HEK293T (cell line): ENCODE measurements around the gene P2RY12.

Experiments used
- CTCF ChIA-PET: fragments of 350-600 bp; formaldehyde crosslinking; extraction: SDS; loops from one replicate; lab custom pipeline; 2021; ENCODE audit warnings: antibody characterized with exemption, inconsistent platforms; lab: Yijun Ruan, JAX
- POLR2A ChIA-PET: fragments of 350-600 bp; formaldehyde crosslinking; extraction: SDS; loops from one replicate; lab custom pipeline; 2020; ENCODE audit warnings: antibody characterized with exemption, inconsistent platforms; lab: Yijun Ruan, JAX
- DNase-seq: peaks from one replicate; pipeline ENCODE4 v3.0.0; 2012; ENCODE audit warnings: mixed read lengths; ENCODE audit errors: extremely low spot score
- ARNT ChIP-seq: fragments of 450-650 bp; IDR thresholded peaks from 2 replicates; pipeline ENCODE4 v1.6.1; 2017; ENCODE audit warnings: mild to moderate bottlenecking
- BHLHE40 ChIP-seq: fragments of 450-650 bp; IDR thresholded peaks from 2 replicates; pipeline ENCODE4 v1.6.1; 2016; ENCODE audit warnings: mild to moderate bottlenecking, moderate library complexity, borderline replicate concordance
- CTBP1 ChIP-seq: fragments of 450-650 bp; IDR thresholded peaks from 2 replicates; pipeline ENCODE4 v1.6.1; 2016; ENCODE audit warnings: borderline replicate concordance
- ELF4 ChIP-seq: fragments of 450-650 bp; IDR thresholded peaks from 2 replicates; pipeline ENCODE4 v1.6.1; 2017; ENCODE audit warnings: antibody characterized with exemption
- FOXA1 ChIP-seq: fragments of 450-650 bp; IDR thresholded peaks from 2 replicates; pipeline ENCODE4 v1.6.1; 2016; ENCODE audit warnings: mild to moderate bottlenecking
- FOXK2 ChIP-seq: fragments of 450-650 bp; IDR thresholded peaks from 2 replicates; pipeline ENCODE4 v1.6.1; 2016; ENCODE audit warnings: mild to moderate bottlenecking
- FOXM1 ChIP-seq: fragments of 450-650 bp; IDR thresholded peaks from 2 replicates; pipeline ENCODE4 v1.6.1; 2017; ENCODE audit warnings: mild to moderate bottlenecking, borderline replicate concordance
- HDGF ChIP-seq: fragments of 450-650 bp; IDR thresholded peaks from 2 replicates; pipeline ENCODE4 v1.6.1; 2017; ENCODE audit warnings: antibody characterized with exemption, borderline replicate concordance
- L3MBTL2 ChIP-seq: fragments of 450-650 bp; conservative IDR thresholded peaks from 2 replicates; pipeline ENCODE4 v1.6.1; 2016; ENCODE audit warnings: mild to moderate bottlenecking
- LEF1 ChIP-seq: fragments of 450-650 bp; IDR thresholded peaks from 2 replicates; pipeline ENCODE4 v1.6.1; 2017; ENCODE audit warnings: mild to moderate bottlenecking, borderline replicate concordance
- NFRKB ChIP-seq: fragments of 450-650 bp; IDR thresholded peaks from 2 replicates; pipeline ENCODE4 v1.6.1; 2016; ENCODE audit warnings: mild to moderate bottlenecking, moderate library complexity
- SP1 ChIP-seq: fragments of 450-650 bp; IDR thresholded peaks from 2 replicates; pipeline ENCODE4 v1.6.1; 2017
- SUZ12 ChIP-seq: fragments of 450-650 bp; IDR thresholded peaks from 2 replicates; pipeline ENCODE4 v1.6.1; 2016; ENCODE audit warnings: mild to moderate bottlenecking
- TARDBP ChIP-seq: fragments of 450-650 bp; IDR thresholded peaks from 2 replicates; pipeline ENCODE4 v1.6.1; 2016
- ZNF384 ChIP-seq: fragments of 450-650 bp; IDR thresholded peaks from 2 replicates; pipeline ENCODE4 v1.6.1; 2016
- TF ChIP-seq, protein P1 (sequence below): fragments of 450-650 bp; IDR thresholded peaks from 2 replicates; pipeline ENCODE4 v1.6.1; 2016

Gene P2RY12

DNA sequence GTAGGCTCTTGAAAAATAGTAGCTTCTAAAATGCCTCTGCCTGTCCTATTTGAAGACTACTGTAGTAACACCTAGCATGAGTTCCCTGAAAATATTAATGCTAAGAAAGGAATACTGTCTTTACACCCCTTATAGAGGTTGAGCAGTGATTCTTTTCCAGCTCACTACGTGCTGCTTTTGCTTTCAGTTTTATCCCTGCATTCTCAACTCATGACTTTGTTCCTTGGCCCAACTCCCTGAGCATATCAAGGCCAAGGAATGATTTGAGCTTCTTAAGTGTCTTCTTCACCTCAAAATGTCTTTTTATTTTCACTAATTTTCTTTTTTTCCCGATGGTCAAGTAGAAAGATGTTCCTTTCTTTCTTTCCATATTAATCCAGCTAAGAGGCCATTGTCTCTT, 38.7 kb downstream of the P2RY12 start:
- ChIA-PET POLR2A (no interaction called here), CTCF (no interaction called here)
- TF ChIP-seq TARDBP (no peak), CTBP1 (no peak), LEF1 (no peak), L3MBTL2 (no peak), FOXK2 (no peak), SP1 (no peak), BHLHE40 (no peak), ELF4 (no peak), FOXA1 (no peak), NFRKB (no peak), ZNF384 (no peak), ARNT (no peak), HDGF (no peak), SUZ12 (no peak), FOXM1 (no peak)
- TF ChIP-seq, protein P1, sequence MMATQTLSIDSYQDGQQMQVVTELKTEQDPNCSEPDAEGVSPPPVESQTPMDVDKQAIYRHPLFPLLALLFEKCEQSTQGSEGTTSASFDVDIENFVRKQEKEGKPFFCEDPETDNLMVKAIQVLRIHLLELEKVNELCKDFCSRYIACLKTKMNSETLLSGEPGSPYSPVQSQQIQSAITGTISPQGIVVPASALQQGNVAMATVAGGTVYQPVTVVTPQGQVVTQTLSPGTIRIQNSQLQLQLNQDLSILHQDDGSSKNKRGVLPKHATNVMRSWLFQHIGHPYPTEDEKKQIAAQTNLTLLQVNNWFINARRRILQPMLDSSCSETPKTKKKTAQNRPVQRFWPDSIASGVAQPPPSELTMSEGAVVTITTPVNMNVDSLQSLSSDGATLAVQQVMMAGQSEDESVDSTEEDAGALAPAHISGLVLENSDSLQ = no peak
- no peak for DNase-seq

DNA sequence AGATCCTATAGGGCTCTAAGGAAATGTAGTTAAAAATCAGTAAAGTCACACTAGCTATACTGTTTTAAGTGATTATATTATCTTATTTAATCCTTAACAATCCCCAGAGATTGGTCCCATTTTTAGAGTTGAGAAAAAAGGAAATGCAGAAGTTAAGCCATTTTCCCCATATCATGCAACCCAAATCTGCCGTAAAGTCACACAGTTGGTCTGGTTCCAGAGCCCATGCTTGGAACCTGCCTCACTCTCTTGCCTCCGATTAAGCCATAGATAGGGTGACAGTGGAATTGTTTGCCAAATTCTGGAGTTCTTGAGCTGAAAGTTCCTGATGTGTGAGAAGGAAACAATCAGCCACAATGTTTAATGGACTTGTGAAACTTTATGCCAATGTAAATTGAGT, 52.9 kb downstream of the P2RY12 start:
- CTCF ChIA-PET = interaction anchor here (1.0 kb wide), 1 partner anchor 104 kb away, joined by 3 read pairs; no protein-coding TSS in a partner anchor

DNA sequence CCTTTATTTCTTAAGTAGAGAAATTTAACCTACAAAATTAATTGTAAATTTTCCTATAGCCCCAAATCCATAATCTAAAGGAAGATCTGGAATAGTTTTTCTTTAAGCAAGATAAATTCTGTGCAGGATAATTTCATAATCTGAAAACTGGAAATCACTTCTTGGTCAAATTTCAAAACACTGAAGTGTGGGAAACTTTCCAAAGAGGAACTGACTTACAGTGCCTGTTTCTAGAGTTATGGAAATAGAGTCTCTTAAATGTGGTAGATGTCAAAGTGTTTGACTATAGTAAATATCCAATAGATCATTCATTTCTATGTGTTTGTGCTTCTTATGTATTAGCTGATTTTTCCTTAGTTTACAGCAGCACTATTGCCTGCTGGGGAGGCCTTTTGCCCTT, 53.7 kb downstream of the P2RY12 start:
- no peak for DNase-seq
- TF ChIP-seq HDGF (no peak), L3MBTL2 (no peak), ZNF384 (no peak), SP1 (no peak), ELF4 (no peak), FOXK2 (no peak), FOXA1 (no peak), ARNT (no peak), BHLHE40 (no peak), LEF1 (no peak), CTBP1 (no peak), TARDBP (no peak)
- POLR2A ChIA-PET = no interaction called here
- CTCF ChIA-PET = interaction anchor here (1.0 kb wide), 1 partner anchor 103 kb away, joined by 3 read pairs; no protein-coding TSS in a partner anchor

More for the DNA sequence above, 52.9 kb downstream of the P2RY12 start:
- no peak for DNase-seq
- no peak for TF ChIP-seq FOXK2
- TF ChIP-seq HDGF = no peak
- TF ChIP-seq FOXM1 = no peak
- TF ChIP-seq, protein P1 = no peak
- TF ChIP-seq SUZ12 = no peak
- no peak for TF ChIP-seq CTBP1
- no peak for TF ChIP-seq ELF4
- TF ChIP-seq ZNF384 = no peak
- no peak for TF ChIP-seq LEF1
- no peak for TF ChIP-seq BHLHE40
- TF ChIP-seq ARNT = no peak
- TF ChIP-seq SP1 = no peak
- TF ChIP-seq FOXA1 = no peak
- POLR2A ChIA-PET = no interaction called here

DNA sequence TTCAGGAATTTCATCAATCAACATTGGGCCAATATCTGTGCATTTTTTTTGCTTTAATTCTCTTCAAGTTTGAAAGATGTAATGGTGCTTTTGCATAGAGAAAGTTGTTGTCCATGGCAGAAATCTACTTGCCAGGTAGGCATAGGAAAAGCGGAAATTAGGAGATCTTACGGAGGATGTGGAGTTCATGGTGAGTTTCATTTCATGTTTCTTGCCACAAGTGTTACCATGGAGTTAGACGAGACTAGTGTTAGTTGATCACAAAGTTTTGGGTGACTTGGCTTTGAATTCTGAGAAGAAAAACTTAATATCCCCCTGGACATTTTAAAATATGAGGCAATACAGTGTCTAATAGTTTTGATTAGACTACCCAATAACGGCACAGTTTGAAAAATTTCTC, 54.2 kb downstream of the P2RY12 start:
- no peak for DNase-seq
- TF ChIP-seq TARDBP (no peak), FOXM1 (no peak), NFRKB (no peak), BHLHE40 (no peak), SP1 (no peak), FOXK2 (no peak), ARNT (no peak), HDGF (no peak), CTBP1 (no peak), SUZ12 (no peak), ELF4 (no peak), FOXA1 (no peak)
- ChIA-PET POLR2A (no interaction called here), CTCF (no interaction called here)

DNA sequence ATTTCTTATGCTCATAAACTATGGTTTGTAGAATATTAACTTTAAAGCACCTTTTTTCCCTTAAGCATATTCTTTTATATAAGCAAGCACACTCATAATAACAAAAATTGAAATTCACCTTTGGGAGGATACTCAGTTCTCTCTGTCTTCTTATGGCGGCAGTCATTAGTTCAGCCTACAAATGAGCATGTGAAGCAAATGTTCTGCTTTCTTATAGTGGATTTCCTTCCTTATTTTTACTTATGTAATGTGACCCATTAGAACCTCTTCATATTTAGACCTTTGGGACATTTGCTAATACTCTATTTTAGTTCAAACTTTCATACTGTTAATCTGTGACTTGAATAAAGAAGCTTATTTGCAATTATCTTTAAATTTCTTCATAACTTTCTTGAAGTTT, 55.2 kb downstream of the P2RY12 start, which contains the start of gene P2RY13:
P2RY13 (minus strand) TSS at position 187 of the 400 bp plus-strand sequence; CDS start at position 166, 21 bp downstream.
- POLR2A ChIA-PET = no interaction called here
- CTCF ChIA-PET = no interaction called here
- no peak for DNase-seq

DNA sequence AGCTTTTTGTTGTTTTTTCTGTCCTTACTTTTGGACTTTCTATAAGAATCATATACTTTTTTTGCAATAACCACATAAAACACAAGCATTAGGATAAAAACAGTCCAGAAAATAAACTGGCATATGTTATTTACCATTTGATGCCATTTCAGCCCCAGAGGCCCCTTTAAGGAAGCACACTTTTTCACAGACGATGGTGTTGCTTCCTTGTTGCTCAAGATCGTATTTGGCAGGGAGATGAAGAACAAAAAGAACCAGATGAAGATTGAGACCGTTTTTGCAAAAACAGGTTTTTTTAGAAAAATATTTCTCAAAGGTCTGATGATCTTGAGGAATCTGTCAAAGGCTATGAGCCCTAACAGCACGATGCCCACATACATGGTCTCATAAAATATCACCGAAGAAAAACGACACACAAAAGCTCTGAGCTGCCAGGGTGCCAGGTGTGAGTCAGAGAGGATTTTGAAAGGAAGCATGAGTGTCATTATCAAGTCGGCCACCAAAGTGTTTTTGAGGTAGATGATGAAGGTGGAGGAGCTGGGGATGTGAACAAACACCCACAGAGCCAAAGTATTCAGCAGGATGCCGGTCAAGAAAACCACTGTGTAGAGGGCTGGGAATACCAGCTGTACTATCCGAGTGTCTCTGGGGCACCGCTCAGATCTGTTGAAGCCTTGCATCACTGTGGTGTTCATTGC, 56.1 kb downstream of the P2RY12 start:
- no peak for DNase-seq

More for the DNA sequence above, 55.2 kb downstream of the P2RY12 start, which contains the start of gene P2RY13:
- TF ChIP-seq NFRKB (no peak), SP1 (no peak), BHLHE40 (no peak)

More for the DNA sequence above, 56.1 kb downstream of the P2RY12 start:
- POLR2A ChIA-PET = no interaction called here
- CTCF ChIA-PET = no interaction called here
- TF ChIP-seq ARNT (no peak), BHLHE40 (no peak), TARDBP (no peak), FOXA1 (no peak), HDGF (no peak), FOXK2 (no peak), SUZ12 (no peak)
